HT-29 (cell line): ENCODE measurements around the gene TSPAN18. TPM values are rescaled to one million over a fixed set of nuclear protein-coding genes. Genes with fewer than 3 reads are reported as not detected.
A peak's percentile ranks its signal among the peaks of the same experiment; 100 is the strongest.

Experiments
- DNase-seq: peaks from one replicate; pipeline ENCODE4 v3.0.0-alpha.2; 2015; ENCODE audit warnings: low spot score
- total RNA-seq: library from RNA; depleted of rRNA; stranded (reverse); fragments of >200 nt; shearing (Covaris generic); gene quantifications from 2 replicates; pipeline ENCODE4 v1.2.3, GENCODE V29; 2014

TSPAN18 gene
- total RNA-seq, 1 experiment from 2014 or later: not detected

- DNase-seq: no peak
These were observed 15.5 kb upstream of the TSPAN18 start for GRCh38 chr11:44711113-44711786.

GRCh38 chr11:44711787-44712608, 14.8 kb upstream of the TSPAN18 start:
- no peak for DNase-seq

GRCh38 chr11:44713022-44713421, 13.7 kb upstream of the TSPAN18 start:
- DNase-seq: no peak

- no peak for DNase-seq
These were observed 10.5 kb upstream of the TSPAN18 start for GRCh38 chr11:44716256-44716655.

- DNase-seq: no peak
These were observed 8.7 kb upstream of the TSPAN18 start for GRCh38 chr11:44718057-44718456.

GRCh38 chr11:44718612-44719390, 8.0 kb upstream of the TSPAN18 start:
- DNase-seq: no peak

GRCh38 chr11:44725016-44725685, 1.6 kb upstream of the TSPAN18 start:
- DNase-seq: no peak

- no peak for DNase-seq
These were observed 942 bp upstream of the TSPAN18 start for GRCh38 chr11:44725757-44726282.

- DNase-seq: no peak
These were observed 281 bp downstream of the TSPAN18 start for GRCh38 chr11:44727114-44727372.

- DNase-seq: peak; percentile 59
These were observed 868 bp downstream of the TSPAN18 start for GRCh38 chr11:44727373-44728287.

GRCh38 chr11:44728491-44728910, 1.7 kb downstream of the TSPAN18 start:
- no peak for DNase-seq

GRCh38 chr11:44729063-44729462, 2.3 kb downstream of the TSPAN18 start:
- DNase-seq: no peak

- DNase-seq: no peak
These were observed 3.0 kb downstream of the TSPAN18 start for GRCh38 chr11:44729713-44730112.

GRCh38 chr11:44730775-44731174, 4.0 kb downstream of the TSPAN18 start:
- no peak for DNase-seq

- DNase-seq: no peak
These were observed 5.1 kb downstream of the TSPAN18 start for GRCh38 chr11:44731685-44732430.

GRCh38 chr11:44732564-44732963, 5.8 kb downstream of the TSPAN18 start:
- DNase-seq: no peak

- DNase-seq: no peak
These were observed 7.1 kb downstream of the TSPAN18 start for GRCh38 chr11:44733877-44734276.

- DNase-seq: no peak
These were observed 8.2 kb downstream of the TSPAN18 start for GRCh38 chr11:44734843-44735381.

- DNase-seq: no peak
These were observed 10.0 kb downstream of the TSPAN18 start for GRCh38 chr11:44736791-44737190.
